ENCODE results near the gene CEACAM16.
"Not testable (repeated sequence)": the region's sequence is repeated elsewhere in the genome, so short reads cannot be mapped to it uniquely, and the experiment has no call there.

The CEACAM16 gene

GRCh38 chr19:44662691-44663385 lies 36.1 kb upstream of the CEACAM16 start:
- DNase-seq (ENCODE audit: insufficient read length, low spot score) (no peak), FAIRE-seq (no peak)
- TF ChIP-seq SPI1 (IDR thresholded peaks at IDR 0.05; ENCODE audit: low read depth, low read length) = no peak

GRCh38 chr19:44663996-44664395 lies 35.0 kb upstream of the CEACAM16 start:
- TF ChIP-seq SPI1 (IDR thresholded peaks at IDR 0.05; ENCODE audit: low read depth, low read length) (no peak), POLR2A (IDR thresholded peaks at IDR 0.05; ENCODE audit: low read depth, low read length) (no peak), POU2F2 (IDR thresholded peaks at IDR 0.05; ENCODE audit: low read depth, low read length) (no peak)
- FAIRE-seq (no peak), DNase-seq (ENCODE audit: insufficient read length, low spot score) (no peak)

DNA sequence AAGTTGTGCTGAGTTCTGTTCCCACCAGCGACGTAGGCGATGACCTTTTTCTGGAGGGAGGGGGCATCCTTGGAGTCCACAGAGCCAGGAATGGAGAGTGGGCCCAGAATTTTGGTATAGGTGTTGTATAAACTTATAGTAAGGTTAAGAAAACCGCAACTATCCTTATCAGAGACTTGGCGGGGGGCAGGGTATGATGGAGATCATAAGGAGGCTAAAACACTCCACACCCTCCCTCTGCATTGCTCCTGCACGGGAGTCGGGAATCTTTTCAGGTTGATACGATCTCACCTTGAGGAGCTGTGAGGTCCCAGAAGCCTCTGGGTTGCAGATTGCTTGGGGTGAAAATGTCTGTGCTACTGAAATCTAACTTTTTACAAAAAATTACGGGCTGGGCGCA lies 34.0 kb upstream of the CEACAM16 start:
- DNase-seq (ENCODE audit: insufficient read length, low spot score) (no peak), FAIRE-seq (no peak)
- TF ChIP-seq PAX5 (IDR thresholded peaks at IDR 0.05; ENCODE audit: insufficient read depth, low read length, severe bottlenecking) = no peak
- TF ChIP-seq POU2F2 (IDR thresholded peaks at IDR 0.05; ENCODE audit: low read depth, low read length) = no peak
- TF ChIP-seq TAF1 (IDR thresholded peaks at IDR 0.05; ENCODE audit: low read depth, low read length) = no peak
- no peak for TF ChIP-seq SPI1 (IDR thresholded peaks at IDR 0.05; ENCODE audit: low read depth, low read length)

GRCh38 chr19:44666852-44667556 lies 31.9 kb upstream of the CEACAM16 start:
- FAIRE-seq (no peak), DNase-seq (ENCODE audit: insufficient read length, low spot score) (no peak)
- TF ChIP-seq TAF1 (IDR thresholded peaks at IDR 0.05; ENCODE audit: low read depth, low read length) (no peak), PAX5 (IDR thresholded peaks at IDR 0.05; ENCODE audit: insufficient read depth, low read length, severe bottlenecking) (no peak), POU2F2 (IDR thresholded peaks at IDR 0.05; ENCODE audit: low read depth, low read length) (no peak), POLR2AphosphoS5 (IDR thresholded peaks at IDR 0.05; ENCODE audit: low read depth, low read length) (no peak), POLR2A (IDR thresholded peaks at IDR 0.05; ENCODE audit: low read depth, low read length) (no peak), SPI1 (IDR thresholded peaks at IDR 0.05; ENCODE audit: low read depth, low read length) (no peak)

- TF ChIP-seq SPI1 (IDR thresholded peaks at IDR 0.05; ENCODE audit: low read depth, low read length) = no peak
- DNase-seq (ENCODE audit: insufficient read length, low spot score) (no peak), FAIRE-seq (no peak)
Measured at GRCh38 chr19:44668985-44669764, 29.8 kb upstream of the CEACAM16 start.

- FAIRE-seq; DNase-seq (ENCODE audit: insufficient read length, low spot score): not testable (repeated sequence)
Measured at GRCh38 chr19:44670027-44670426, 28.9 kb upstream of the CEACAM16 start.

GRCh38 chr19:44671400-44671799 lies 27.6 kb upstream of the CEACAM16 start, which contains the start of gene CEACAM19:
Gene CEACAM19 (plus strand): TSS chr19:44671482. CDS start chr19:44671932, 450 bp downstream.
- FAIRE-seq (no peak), DNase-seq (ENCODE audit: insufficient read length, low spot score) (no peak)
- TF ChIP-seq PAX5 (IDR thresholded peaks at IDR 0.05; ENCODE audit: insufficient read depth, low read length, severe bottlenecking) (no peak), POLR2AphosphoS5 (IDR thresholded peaks at IDR 0.05; ENCODE audit: low read depth, low read length) (no peak), POLR2A (IDR thresholded peaks at IDR 0.05; ENCODE audit: low read depth, low read length) (no peak), POU2F2 (IDR thresholded peaks at IDR 0.05; ENCODE audit: low read depth, low read length) (no peak), SPI1 (IDR thresholded peaks at IDR 0.05; ENCODE audit: low read depth, low read length) (no peak), TAF1 (IDR thresholded peaks at IDR 0.05; ENCODE audit: low read depth, low read length) (no peak)

- FAIRE-seq (no peak), DNase-seq (ENCODE audit: insufficient read length, low spot score) (no peak)
- TF ChIP-seq POLR2A (IDR thresholded peaks at IDR 0.05; ENCODE audit: low read depth, low read length) (no peak), POU2F2 (IDR thresholded peaks at IDR 0.05; ENCODE audit: low read depth, low read length) (no peak), TAF1 (IDR thresholded peaks at IDR 0.05; ENCODE audit: low read depth, low read length) (no peak), PAX5 (IDR thresholded peaks at IDR 0.05; ENCODE audit: insufficient read depth, low read length, severe bottlenecking) (no peak), POLR2AphosphoS5 (IDR thresholded peaks at IDR 0.05; ENCODE audit: low read depth, low read length) (no peak), SPI1 (IDR thresholded peaks at IDR 0.05; ENCODE audit: low read depth, low read length) (no peak)
Measured at GRCh38 chr19:44672226-44672625, 26.7 kb upstream of the CEACAM16 start.

GRCh38 chr19:44673510-44673909 lies 25.4 kb upstream of the CEACAM16 start:
- FAIRE-seq = no peak
- TF ChIP-seq POLR2AphosphoS5 (IDR thresholded peaks at IDR 0.05; ENCODE audit: low read depth, low read length) (no peak), POU2F2 (IDR thresholded peaks at IDR 0.05; ENCODE audit: low read depth, low read length) (no peak), PAX5 (IDR thresholded peaks at IDR 0.05; ENCODE audit: insufficient read depth, low read length, severe bottlenecking) (no peak), POLR2A (IDR thresholded peaks at IDR 0.05; ENCODE audit: low read depth, low read length) (no peak), SPI1 (IDR thresholded peaks at IDR 0.05; ENCODE audit: low read depth, low read length) (no peak), TAF1 (IDR thresholded peaks at IDR 0.05; ENCODE audit: low read depth, low read length) (no peak)
- no peak for DNase-seq (ENCODE audit: insufficient read length, low spot score)

DNA sequence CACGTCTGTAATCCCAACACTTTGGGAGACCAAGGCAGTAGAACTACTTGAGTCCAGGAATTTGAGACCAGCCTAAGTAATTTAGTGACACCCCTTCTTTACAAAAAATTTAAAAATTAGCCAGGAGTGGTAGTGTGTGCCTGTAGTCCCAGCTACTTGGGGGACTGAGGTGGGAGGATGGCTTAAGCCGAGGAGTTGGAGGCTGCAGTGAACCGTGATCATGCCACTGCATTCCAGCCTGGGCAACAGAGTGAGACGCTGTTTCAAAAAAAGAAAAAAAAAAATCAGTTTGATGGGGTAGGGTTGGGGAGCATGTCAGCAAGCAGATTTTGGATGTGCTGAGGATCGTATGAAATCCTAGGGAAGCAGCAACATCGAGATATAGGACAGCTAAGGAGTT lies 23.4 kb upstream of the CEACAM16 start:
- DNase-seq (ENCODE audit: insufficient read length, low spot score) = no peak
- no peak for FAIRE-seq
- TF ChIP-seq SPI1 (IDR thresholded peaks at IDR 0.05; ENCODE audit: low read depth, low read length) (no peak), TAF1 (IDR thresholded peaks at IDR 0.05; ENCODE audit: low read depth, low read length) (no peak), POLR2A (IDR thresholded peaks at IDR 0.05; ENCODE audit: low read depth, low read length) (no peak), POLR2AphosphoS5 (IDR thresholded peaks at IDR 0.05; ENCODE audit: low read depth, low read length) (no peak), PAX5 (IDR thresholded peaks at IDR 0.05; ENCODE audit: insufficient read depth, low read length, severe bottlenecking) (no peak), POU2F2 (IDR thresholded peaks at IDR 0.05; ENCODE audit: low read depth, low read length) (no peak)
